NCI-H2171 treated with DMSO at 0.1 percent for 48 hours (cell line): ENCODE results near the gene RNF186.
"Not testable (repeated sequence)": the region's sequence is repeated elsewhere in the genome, so short reads cannot be mapped to it uniquely, and the experiment has no call there.

ENCODE experiments used
- DNase-seq: peaks from one replicate; lab custom pipeline; 2025; lab: John Stamatoyannopoulos, UW

RNF186 gene

DNA sequence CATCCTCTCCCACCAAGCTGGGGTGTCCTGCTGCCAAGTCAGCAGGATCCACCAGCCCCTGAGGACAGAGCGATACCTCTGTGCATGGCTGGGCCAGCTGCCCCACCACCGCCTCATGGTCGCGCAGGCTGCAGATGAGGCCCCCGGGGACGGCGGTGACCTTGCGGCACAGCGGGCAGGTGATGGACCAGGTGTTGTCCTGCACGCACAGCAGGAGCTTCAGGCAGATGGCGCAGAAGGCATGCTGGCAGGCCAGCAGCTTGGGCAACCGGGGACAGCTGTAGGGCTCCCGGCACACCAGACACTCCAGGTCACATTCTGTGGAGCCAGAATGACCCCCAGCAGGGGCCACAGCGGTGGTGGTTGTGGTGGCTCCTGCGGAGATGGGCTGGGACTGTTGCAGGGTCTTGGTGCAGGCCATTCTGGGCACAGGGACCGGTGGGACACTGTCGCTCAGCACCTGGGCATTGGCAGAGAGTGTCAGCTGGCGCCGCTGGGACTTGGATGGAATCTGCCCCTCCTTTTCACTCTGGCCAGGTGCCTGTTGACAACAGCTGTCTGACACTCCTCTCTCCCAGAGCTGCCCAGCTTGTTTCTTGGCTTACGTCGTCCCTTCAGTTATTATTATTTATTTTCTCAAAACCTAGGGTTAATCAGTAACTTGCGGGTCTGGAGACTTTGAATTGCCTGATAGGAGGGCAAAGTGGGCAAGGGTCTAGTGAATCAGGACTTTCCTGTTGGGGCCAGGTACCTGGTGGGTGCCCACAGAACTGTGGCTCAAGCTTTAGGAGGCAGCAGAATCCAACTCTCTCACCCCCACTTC lies at the start of gene RNF186:
RNF186 (minus strand) TSS at position 603 of the 823 bp plus-strand sequence; CDS start at position 421, 182 bp downstream.
- DNase-seq = peak; percentile 72

DNA sequence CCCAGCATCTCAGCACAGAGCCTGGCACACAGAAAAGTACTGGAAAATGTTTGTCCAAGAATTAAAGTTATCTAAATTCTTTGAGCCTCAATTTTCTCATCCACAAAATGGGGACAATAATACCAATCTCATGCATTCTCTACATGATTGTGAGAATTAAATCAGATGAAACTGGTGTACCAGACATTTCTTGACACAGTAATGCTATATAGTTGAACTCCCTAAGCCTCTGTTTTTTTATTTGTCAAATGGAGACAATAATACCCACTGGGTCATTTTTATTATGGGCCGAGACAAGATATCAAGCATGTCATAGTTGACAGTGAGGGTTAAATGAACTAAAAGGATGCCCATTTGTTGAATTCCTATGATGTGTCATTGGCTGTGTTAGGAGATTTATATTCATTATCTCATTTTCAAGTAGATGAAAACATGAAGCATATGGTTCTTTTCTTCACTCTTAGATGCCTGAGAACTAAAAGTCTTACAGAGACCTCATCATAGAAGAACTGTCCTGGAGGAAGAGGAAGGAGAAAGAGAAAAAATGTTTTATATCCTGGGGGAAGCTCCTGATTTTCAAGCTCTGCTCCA lies 49.6 kb upstream of the RNF186 start:
- DNase-seq = no peak

DNA sequence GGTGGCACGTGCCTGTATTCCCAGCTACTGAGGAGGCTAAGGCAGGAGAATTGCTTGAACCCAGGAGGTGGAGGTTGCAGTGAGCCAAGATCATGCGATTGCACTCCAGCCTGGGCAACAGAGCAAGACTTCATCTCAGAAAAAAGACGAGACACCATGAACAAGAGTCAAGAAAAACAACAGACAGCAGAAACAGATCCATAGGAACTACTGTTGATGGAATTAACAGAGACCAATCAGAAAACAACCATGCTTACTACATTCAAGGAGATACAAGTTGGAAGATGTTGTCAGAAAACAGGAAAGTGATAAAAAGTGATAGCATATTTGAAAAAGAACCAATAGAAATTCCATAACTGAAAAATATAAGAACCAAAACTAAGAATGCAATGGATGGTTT lies 47.9 kb upstream of the RNF186 start:
- no peak for DNase-seq

DNA sequence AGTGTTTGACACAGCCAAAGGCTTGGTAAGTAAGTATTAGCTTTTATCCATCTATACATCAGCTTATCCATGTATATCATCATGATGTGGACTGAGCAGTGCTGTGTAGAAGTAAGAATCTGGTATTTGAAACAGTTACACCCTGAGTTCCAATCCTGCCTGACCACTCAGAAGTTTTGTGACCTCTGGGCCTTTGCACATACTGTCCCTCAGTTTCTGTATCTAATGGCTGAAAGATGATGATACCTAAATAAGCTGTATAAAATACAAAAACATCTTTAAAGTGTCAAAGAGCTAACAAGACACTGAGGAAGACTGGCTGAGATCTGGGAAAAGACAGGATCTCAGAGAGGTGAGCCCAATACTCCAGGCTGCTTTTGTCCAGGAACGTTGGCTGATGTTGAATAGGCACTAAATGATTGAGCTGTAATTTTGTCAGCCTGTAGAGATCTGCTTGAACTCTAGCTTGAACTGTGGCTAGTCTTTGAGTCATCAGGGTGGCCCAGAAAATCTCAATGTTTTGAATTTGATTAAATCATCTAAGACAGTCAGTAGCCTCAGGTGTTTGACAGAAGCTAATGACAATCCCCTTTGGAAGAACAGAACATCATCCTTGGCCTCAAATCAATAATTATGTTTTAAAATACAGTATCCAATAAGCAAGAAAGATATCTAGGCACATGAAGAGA lies 46.9 kb upstream of the RNF186 start:
- DNase-seq = no peak

DNA sequence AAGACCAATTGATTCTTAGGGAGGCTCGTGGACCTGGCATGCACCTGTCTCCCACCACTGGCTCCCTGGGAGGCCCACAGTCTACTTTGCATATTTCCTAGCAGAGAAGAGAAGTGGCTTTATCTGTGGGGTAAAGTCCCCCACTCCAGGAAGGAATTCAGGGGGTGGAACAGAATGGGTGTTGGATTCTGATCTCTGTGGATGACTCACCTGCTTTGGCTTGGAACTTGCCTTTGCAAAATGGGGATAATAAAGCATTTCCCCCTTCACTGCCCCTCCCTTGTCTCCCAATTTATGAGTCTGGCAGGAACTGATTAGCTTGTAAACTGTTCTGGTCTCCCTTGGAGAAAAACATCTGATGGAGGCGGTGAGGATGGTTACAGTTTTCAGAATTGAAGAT lies 46.0 kb upstream of the RNF186 start:
- DNase-seq = no peak

- no peak for DNase-seq
Observed at GRCh38 chr1:19860418-19860817, 45.3 kb upstream of the RNF186 start.

DNA sequence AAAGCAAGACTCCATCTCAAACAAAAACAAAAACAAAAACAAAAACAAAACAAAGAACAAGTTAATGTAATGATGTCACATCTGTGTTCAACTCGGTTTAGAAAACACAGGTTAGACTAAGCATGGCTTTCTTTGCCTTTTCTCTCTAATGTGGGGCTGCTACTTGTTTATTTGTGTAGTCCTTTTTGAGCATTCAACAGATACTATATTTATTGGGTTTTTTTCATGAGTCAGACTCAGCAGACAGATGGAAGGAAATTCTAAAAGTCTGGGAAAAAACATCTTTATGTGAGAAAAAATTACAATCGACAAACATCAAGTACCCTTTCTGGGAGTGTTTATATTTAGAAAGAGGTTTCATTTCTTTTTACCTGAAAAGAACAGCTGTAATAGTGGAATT lies 44.8 kb upstream of the RNF186 start:
- DNase-seq = no peak

DNA sequence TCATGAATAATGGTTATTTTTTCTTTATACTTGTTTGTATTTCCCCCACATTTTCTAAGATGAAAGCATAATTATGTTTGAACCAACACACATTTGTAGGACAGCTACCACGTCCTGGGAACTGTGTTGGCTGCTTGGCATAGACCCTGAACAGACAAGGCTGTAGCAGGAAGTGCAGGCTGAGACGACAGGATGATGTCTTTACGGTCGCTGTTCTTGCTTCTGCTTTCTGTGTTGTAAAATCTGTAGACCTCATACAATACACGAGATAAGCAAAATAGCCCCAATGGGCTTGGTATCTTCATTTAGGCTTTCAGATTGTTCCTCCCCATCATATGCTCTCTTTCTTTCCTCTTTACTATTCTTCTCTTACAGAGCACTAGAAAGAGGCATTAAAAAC lies 43.8 kb upstream of the RNF186 start:
- DNase-seq = no peak

DNA sequence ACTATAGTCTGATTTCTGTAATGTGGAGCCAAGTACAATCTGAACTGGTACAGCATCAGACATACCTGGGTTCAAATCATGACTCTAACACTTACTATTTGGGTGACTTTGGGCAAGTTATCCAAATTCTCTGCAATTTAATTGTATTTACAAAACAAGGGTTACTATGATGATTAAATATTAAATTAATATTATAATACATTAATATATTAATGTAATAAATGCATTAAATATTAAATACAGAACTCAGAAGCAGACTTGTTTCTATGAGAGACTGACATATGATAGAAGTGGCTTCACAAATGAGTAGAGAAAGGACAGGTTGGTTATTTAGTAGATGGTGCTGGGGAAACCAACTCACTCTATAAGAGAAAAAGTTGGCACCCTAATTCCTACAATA lies 39.8 kb upstream of the RNF186 start:
- no peak for DNase-seq

GRCh38 chr1:19852036-19852435 lies 37.0 kb upstream of the RNF186 start:
- no peak for DNase-seq

GRCh38 chr1:19850214-19850613 lies 35.1 kb upstream of the RNF186 start:
- no peak for DNase-seq

DNA sequence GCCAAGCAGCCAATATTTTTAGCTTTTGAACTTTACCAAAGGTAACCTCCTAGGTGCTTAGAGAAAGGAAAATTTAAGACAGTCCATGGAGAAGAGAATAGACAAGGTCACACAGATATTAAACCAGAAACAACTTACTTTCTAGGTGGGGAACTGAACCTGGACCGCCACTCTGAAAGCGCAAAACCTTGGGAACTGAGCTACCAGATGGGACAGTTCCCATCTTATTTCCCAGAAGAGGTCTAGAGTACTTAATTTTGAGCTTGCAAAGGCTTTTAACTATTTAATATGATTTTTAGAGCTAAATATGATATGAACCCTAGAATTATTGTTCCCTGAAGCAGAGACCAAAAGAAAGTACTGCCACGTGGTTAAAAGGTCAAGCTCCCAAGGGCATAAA lies 34.2 kb upstream of the RNF186 start:
- not testable (repeated sequence) for DNase-seq

DNA sequence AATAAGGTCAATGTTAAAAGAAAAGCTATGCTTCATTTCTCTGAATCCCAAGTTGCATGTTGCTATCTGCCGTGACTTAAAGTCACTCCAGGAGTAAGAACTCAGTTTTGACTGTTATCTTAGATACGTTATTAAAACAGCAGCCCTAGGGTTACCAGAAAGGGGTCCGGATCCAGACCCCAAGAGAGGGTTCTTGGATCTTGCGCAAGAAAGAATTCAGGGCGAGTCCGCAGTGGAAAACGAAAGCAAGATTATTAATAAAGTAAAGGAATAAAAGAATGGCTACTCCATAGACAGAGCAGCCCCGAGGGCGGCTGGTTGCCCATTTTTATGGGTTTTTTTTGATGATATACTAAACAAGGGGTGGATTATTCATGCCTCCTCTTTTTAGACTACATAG lies 32.3 kb upstream of the RNF186 start:
- not testable (repeated sequence) for DNase-seq

DNA sequence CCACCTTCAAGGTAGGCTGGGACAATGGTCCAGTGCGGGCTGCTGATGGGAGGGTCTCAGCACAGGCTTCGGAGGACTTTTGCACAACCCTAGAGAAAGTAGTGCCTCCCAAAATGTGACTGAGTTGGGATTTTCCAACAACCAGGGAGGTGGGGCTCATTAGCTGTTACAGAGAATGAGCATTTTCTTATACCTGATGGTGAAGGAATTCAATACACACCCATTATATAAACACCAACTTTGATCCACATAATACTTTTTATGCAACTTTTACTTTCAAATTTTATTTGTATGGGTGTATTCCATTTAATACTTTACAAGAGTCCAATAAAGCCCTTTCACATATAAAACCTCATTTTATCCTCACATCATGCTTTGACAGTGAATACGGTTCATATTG lies 31.3 kb upstream of the RNF186 start:
- DNase-seq = no peak

DNA sequence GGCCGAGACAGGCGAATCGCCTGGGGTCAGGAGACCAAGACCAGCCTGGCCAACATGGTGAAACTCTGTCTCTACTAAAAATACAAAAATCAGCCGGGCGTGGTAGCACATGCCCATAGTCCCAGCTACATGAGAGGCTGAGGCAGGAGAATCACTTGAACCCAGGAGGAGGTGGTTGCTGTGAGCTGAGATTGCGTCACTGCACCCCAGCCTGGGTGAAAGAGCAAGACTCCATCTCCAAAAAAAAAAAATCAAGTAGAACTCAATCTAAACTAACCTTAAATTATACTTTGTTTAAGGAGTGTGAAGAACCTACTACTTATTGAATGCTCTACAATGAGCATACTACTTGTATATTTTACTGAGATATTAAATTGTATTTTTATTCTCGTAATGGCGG lies 30.5 kb upstream of the RNF186 start:
- no peak for DNase-seq

DNA sequence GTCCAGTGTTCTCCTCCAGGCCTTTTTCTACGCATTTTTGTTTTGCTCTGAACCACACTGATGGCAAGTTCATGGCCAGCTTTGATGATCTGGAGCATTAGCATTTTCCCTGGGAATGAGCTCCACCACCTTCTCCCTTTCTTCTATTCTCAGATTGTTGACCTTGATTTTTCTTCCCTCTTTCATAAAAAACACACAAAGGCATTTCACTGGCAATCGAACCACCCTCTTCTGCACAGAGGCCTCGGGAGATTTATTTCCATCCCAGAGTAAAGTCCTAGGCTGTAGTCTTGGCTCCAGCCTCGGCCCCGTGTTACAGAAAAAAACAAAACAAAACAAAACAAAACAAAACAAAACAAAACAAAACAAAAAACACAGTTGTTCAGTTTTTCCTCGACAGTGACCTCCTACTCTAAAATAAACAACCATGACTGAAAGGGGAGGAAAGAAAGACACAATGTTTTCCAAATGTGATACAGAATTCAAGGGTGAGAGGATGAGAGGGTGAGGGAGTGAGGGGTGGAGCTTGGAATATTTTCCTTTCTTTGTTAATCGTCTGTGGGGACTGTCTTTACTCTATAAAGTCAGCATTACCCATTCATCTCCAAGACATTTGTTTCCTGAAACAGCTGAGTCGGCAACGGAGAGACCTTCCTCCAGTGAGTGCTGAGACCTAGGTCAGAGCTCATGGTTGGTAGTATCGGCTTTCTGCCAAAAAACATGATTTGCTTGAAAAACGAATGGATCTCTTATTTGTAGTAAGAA lies 29.8 kb upstream of the RNF186 start:
- no peak for DNase-seq

- no peak for DNase-seq
Observed at GRCh38 chr1:19840228-19840627, 25.1 kb upstream of the RNF186 start.

DNA sequence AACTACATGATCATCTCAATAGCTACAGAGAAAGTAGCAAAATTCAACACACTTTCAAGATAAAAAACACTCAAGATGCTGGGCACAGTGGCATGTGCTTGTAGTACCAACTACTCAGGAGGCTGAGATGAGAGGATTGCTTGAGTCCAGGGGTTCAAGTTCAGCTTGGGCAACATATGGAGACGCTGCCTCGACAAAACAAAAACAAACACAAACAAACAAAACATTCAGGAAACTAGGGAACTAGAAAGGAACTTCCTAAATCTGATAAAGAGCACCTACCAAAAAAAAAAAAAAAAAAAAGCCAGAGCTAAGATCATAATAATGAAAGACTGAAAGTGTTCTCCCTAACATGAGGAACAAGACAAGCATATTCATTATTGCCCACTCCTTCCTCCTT lies 22.8 kb upstream of the RNF186 start:
- no peak for DNase-seq

- DNase-seq = no peak
Observed at GRCh38 chr1:19835578-19835977, 20.5 kb upstream of the RNF186 start.

- DNase-seq = no peak
Observed at GRCh38 chr1:19831441-19831840, 16.4 kb upstream of the RNF186 start.

- DNase-seq = no peak
Observed at GRCh38 chr1:19828546-19828945, 13.5 kb upstream of the RNF186 start.

GRCh38 chr1:19825298-19825697 lies 10.2 kb upstream of the RNF186 start:
- no peak for DNase-seq
